GM23338 (cell line): Measurements from ENCODE around the gene MRRF.

Experiments
- CREB1 ChIP-seq: fragments of 250-450 bp; sonication (Bioruptor Pico); IDR thresholded peaks from 2 replicates; pipeline ENCODE4 v1.5.0; 2020; ENCODE audit warnings: low read depth, mild to moderate bottlenecking, moderate library complexity
- EZH2 ChIP-seq: fragments of 200-600 bp; sonication (generic); IDR thresholded peaks from one replicate; pipeline ENCODE4 v1.8.0; 2017; ENCODE audit warnings: antibody characterized with exemption, mild to moderate bottlenecking, low read depth; ENCODE audit not compliant: unreplicated experiment
- EZH2phosphoT487 ChIP-seq: fragments of 200-600 bp; sonication (generic); IDR thresholded peaks from one replicate; pipeline ENCODE4 v1.8.1; 2018; ENCODE audit warnings: antibody characterized with exemption; ENCODE audit not compliant: unreplicated experiment
- JUNB ChIP-seq: IDR thresholded peaks from one replicate; pipeline ENCODE4 v1.6.1; 2016; ENCODE audit warnings: antibody characterized with exemption; ENCODE audit not compliant: unreplicated experiment
- NANOG ChIP-seq: IDR thresholded peaks from 2 replicates; pipeline ENCODE4 v1.6.1; 2016; ENCODE audit warnings: antibody characterized with exemption, borderline replicate concordance
- POLR2AphosphoS5 ChIP-seq: IDR thresholded peaks from 2 replicates; pipeline ENCODE4 v1.6.1; 2016; ENCODE audit warnings: antibody characterized with exemption, low read depth
- STAT1 ChIP-seq: IDR thresholded peaks from one replicate; pipeline ENCODE4 v1.6.1; 2016; ENCODE audit warnings: antibody characterized with exemption; ENCODE audit not compliant: unreplicated experiment
- ZNF114 ChIP-seq: fragments of 250-450 bp; sonication (Bioruptor Pico); IDR thresholded peaks from 2 replicates; pipeline ENCODE4 v1.5.0; 2020; ENCODE audit warnings: mild to moderate bottlenecking, moderate library complexity
- ZNF331 ChIP-seq: fragments of 250-450 bp; sonication (Bioruptor Pico); IDR thresholded peaks from 2 replicates; pipeline ENCODE4 v1.5.0; 2020; ENCODE audit warnings: low read depth, mild to moderate bottlenecking, moderate library complexity
- TF ChIP-seq, protein P1 (sequence below), 2 experiments: fragments of 200-600 bp in 1 of 2; sonication (generic) in 1 of 2; conservative IDR thresholded peaks; 2 replicates each; pipeline versions ENCODE4 v1.5.1 to v1.6.1; 2016 to 2017; ENCODE audit warnings: antibody characterized with exemption in 2 of 2, low read depth in 2 of 2, mild to moderate bottlenecking in 2 of 2, moderate library complexity in 1 of 2
- TF ChIP-seq, protein P2 (sequence below): IDR thresholded peaks from one replicate; pipeline ENCODE4 v1.6.1; 2018; ENCODE audit warnings: antibody characterized with exemption; ENCODE audit not compliant: unreplicated experiment
- TF ChIP-seq, protein P3 (sequence below): IDR thresholded peaks from 2 replicates; pipeline ENCODE4 v1.6.1; 2016; ENCODE audit warnings: antibody characterized with exemption

DNA sequence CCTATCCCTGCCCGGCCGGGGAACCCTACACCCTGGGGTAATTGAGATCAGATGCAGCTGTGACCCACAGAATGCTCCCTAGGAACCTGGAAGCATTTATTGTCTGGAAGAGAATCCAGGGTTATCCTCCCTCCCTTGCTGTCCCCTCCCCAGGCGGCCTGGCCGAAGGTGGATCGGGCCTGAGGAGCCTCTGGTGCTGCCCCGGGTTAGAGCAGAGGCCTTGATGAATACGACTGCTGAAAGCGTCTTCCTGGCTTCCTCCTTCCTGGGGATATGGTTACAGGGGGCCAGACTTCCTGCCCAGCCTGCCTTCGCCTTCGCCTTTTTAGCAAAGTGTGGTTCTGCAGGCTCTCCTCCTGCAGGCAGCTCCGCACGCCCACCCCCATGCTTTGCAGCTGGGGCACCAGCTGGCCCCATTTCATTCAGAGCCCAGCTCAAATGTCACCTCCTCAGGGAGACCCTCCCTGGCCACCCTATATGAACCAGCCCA is 83.7 kb downstream of the MRRF start:
- TF ChIP-seq POLR2AphosphoS5 (no peak), EZH2phosphoT487 (no peak), CREB1 (CRISPR knock-in tag) (no peak), NANOG (no peak), EZH2 (no peak), JUNB (no peak), ZNF331 (CRISPR knock-in tag) (no peak), ZNF114 (CRISPR knock-in tag) (no peak), STAT1 (no peak)
- TF ChIP-seq, protein P1, sequence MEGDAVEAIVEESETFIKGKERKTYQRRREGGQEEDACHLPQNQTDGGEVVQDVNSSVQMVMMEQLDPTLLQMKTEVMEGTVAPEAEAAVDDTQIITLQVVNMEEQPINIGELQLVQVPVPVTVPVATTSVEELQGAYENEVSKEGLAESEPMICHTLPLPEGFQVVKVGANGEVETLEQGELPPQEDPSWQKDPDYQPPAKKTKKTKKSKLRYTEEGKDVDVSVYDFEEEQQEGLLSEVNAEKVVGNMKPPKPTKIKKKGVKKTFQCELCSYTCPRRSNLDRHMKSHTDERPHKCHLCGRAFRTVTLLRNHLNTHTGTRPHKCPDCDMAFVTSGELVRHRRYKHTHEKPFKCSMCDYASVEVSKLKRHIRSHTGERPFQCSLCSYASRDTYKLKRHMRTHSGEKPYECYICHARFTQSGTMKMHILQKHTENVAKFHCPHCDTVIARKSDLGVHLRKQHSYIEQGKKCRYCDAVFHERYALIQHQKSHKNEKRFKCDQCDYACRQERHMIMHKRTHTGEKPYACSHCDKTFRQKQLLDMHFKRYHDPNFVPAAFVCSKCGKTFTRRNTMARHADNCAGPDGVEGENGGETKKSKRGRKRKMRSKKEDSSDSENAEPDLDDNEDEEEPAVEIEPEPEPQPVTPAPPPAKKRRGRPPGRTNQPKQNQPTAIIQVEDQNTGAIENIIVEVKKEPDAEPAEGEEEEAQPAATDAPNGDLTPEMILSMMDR (conservative IDR thresholded peaks at IDR 0.05; ENCODE audit: low read depth in 2 of 2), result no peak
- TF ChIP-seq, protein P2, sequence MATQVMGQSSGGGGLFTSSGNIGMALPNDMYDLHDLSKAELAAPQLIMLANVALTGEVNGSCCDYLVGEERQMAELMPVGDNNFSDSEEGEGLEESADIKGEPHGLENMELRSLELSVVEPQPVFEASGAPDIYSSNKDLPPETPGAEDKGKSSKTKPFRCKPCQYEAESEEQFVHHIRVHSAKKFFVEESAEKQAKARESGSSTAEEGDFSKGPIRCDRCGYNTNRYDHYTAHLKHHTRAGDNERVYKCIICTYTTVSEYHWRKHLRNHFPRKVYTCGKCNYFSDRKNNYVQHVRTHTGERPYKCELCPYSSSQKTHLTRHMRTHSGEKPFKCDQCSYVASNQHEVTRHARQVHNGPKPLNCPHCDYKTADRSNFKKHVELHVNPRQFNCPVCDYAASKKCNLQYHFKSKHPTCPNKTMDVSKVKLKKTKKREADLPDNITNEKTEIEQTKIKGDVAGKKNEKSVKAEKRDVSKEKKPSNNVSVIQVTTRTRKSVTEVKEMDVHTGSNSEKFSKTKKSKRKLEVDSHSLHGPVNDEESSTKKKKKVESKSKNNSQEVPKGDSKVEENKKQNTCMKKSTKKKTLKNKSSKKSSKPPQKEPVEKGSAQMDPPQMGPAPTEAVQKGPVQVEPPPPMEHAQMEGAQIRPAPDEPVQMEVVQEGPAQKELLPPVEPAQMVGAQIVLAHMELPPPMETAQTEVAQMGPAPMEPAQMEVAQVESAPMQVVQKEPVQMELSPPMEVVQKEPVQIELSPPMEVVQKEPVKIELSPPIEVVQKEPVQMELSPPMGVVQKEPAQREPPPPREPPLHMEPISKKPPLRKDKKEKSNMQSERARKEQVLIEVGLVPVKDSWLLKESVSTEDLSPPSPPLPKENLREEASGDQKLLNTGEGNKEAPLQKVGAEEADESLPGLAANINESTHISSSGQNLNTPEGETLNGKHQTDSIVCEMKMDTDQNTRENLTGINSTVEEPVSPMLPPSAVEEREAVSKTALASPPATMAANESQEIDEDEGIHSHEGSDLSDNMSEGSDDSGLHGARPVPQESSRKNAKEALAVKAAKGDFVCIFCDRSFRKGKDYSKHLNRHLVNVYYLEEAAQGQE, result no peak
- TF ChIP-seq, protein P3, sequence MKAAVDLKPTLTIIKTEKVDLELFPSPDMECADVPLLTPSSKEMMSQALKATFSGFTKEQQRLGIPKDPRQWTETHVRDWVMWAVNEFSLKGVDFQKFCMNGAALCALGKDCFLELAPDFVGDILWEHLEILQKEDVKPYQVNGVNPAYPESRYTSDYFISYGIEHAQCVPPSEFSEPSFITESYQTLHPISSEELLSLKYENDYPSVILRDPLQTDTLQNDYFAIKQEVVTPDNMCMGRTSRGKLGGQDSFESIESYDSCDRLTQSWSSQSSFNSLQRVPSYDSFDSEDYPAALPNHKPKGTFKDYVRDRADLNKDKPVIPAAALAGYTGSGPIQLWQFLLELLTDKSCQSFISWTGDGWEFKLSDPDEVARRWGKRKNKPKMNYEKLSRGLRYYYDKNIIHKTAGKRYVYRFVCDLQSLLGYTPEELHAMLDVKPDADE, result no peak
